ENCODE results near the gene AFF2. TPM values are rescaled to one million over a fixed set of nuclear protein-coding genes. Genes with fewer than 3 reads are reported as not detected.

AFF2 gene
- total and polyA plus RNA-seq, 12 donors = 0.07 to 17.9 (median 1.7) TPM

DNA sequence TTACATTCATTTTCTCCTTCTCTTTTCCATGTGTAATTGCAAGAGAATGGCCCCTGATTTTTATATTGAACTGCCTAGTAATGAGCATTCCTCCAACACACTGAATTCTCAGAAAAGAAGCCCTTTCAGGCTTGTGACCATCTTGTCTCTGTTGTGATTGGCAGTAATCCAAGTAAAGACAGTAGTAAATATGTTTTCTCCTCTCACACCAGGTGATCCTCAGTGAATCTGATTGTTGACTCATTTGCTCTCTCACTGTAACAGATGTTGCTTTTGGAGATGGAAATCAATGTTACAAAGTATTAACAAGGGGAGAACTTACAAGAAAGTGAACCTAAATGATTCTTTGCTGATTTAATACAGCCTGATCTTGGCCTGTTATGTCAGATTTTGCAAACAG lies 271.0 kb downstream of the AFF2 start:
- Histone ChIP-seq H3K4me3 (no peak overlapping the region), H3K27me3 (no peaks in the 10 kb centered on the region), H3K36me3 (replicated peaks in 1 of 2) (no peaks in the 10 kb centered on the region), H3K27ac (no peak overlapping the region), H3K4me1 (replicated peaks in 1 of 2) (no peaks in the 10 kb centered on the region), H3K9me3 (replicated peaks in 1 of 3) (no peaks in the 10 kb centered on the region)
- intact Hi-C loops (cut with DNase I) = no loop called here
- no peak for DNase-seq
- no peak for TF ChIP-seq POLR2A (IDR thresholded peaks at IDR 0.05)
- TF ChIP-seq, protein P1, sequence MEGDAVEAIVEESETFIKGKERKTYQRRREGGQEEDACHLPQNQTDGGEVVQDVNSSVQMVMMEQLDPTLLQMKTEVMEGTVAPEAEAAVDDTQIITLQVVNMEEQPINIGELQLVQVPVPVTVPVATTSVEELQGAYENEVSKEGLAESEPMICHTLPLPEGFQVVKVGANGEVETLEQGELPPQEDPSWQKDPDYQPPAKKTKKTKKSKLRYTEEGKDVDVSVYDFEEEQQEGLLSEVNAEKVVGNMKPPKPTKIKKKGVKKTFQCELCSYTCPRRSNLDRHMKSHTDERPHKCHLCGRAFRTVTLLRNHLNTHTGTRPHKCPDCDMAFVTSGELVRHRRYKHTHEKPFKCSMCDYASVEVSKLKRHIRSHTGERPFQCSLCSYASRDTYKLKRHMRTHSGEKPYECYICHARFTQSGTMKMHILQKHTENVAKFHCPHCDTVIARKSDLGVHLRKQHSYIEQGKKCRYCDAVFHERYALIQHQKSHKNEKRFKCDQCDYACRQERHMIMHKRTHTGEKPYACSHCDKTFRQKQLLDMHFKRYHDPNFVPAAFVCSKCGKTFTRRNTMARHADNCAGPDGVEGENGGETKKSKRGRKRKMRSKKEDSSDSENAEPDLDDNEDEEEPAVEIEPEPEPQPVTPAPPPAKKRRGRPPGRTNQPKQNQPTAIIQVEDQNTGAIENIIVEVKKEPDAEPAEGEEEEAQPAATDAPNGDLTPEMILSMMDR (IDR thresholded peaks at IDR 0.05) = no peak

DNA sequence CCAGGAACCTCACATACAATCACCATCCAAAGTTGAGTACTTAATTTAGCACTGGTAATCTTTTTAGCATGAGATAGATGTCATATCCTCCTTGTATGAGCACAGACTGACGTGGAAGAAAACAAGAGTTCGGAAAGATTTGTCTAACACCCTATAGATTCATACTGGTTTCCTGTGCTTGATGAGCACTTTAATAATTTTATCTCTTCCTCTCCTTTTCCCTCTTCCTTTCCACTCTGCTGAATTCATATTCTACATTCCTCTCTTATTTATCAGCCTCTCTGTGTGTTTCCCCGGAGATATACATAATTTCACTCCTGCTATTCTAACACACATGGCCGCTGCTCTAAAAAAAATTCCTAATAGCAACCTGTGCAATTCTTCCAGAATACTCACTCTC lies 273.9 kb downstream of the AFF2 start:
- Histone ChIP-seq H3K9me3 (replicated peaks in 1 of 3) (no peaks in the 10 kb centered on the region), H3K27me3 (no peaks in the 10 kb centered on the region), H3K4me3 (no peak overlapping the region), H3K27ac (no peak overlapping the region), H3K4me1 (replicated peaks in 1 of 2) (no peaks in the 10 kb centered on the region), H3K36me3 (replicated peaks in 1 of 2) (no peaks in the 10 kb centered on the region)
- no peak for DNase-seq
- TF ChIP-seq, protein P1 (IDR thresholded peaks at IDR 0.05) = no peak
- TF ChIP-seq POLR2A (IDR thresholded peaks at IDR 0.05) = no peak
- intact Hi-C loops (cut with DNase I) = no loop called here
- WGBS, 4 donors = 69 to 71% (median 70%) methylated on average over 4 of the region's 4 CpGs

DNA sequence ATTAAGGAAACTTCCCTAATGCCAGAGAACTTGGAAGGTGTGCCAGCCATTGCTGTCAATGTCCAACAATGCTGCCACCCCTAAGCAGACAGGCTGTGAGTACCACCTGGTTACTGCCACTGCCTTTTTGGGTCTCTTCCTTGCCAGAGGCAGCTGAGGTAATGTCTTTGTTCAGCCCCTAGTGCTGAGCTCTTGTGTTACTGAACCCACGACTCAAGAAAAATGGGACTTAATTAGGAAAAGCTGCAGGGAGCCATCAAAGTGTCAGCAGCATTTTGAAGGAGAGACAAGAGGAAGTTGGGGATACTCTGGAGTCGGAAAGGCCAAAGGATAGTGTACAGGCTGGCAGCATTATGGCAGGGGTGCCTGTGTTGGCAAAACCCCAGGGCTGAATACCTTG lies 283.7 kb downstream of the AFF2 start:
- intact Hi-C loops (cut with DNase I) = no loop called here
- Histone ChIP-seq H3K4me3 (no peak overlapping the region), H3K4me1 (replicated peaks in 1 of 2) (no peaks in the 10 kb centered on the region), H3K36me3 (replicated peaks in 1 of 2) (no peaks in the 10 kb centered on the region), H3K9me3 (replicated peaks in 1 of 3) (no peaks in the 10 kb centered on the region), H3K27ac (no peak overlapping the region), H3K27me3 (no peaks in the 10 kb centered on the region)
- WGBS, 4 donors = 63 to 83% (median 67%) methylated on average over 1 to 2 of the region's 2 CpGs
- DNase-seq = no peak
- TF ChIP-seq, protein P1 (IDR thresholded peaks at IDR 0.05) = no peak
- no peak for TF ChIP-seq POLR2A (IDR thresholded peaks at IDR 0.05)

DNA sequence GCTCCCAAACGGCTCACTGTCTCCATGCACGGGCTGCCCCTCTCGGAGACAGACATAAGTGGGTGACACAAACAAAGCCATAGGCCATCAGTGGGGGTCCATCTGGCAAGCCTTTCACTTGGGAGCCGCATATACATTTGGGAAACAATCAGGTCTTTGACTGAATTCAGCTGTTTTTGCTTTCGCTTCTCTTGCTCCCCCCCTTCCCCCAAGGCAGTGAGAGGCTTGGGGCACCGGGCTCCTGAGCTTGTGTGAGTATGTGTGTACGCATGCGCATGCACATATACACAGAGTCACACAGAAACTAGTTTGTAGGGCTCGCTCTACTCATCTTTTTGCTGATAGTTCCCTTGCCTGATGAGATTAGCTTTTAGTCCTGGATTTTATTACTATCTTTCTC lies 284.4 kb downstream of the AFF2 start:
- TF ChIP-seq, protein P1 (IDR thresholded peaks at IDR 0.05) = no peak
- TF ChIP-seq POLR2A (IDR thresholded peaks at IDR 0.05) = no peak
- Histone ChIP-seq H3K4me1 (replicated peaks in 1 of 2) (no peaks in the 10 kb centered on the region), H3K4me3 (no peak overlapping the region), H3K27me3 (no peaks in the 10 kb centered on the region), H3K36me3 (replicated peaks in 1 of 2) (no peaks in the 10 kb centered on the region), H3K9me3 (replicated peaks in 1 of 3) (no peaks in the 10 kb centered on the region), H3K27ac (no peak overlapping the region)
- intact Hi-C loops (cut with DNase I) = no loop called here
- no peak for DNase-seq
- WGBS, 4 donors = 70 to 83% (median 73%) methylated on average over 2 to 9 of the region's 9 CpGs
